GM12874 (cell line): ENCODE data around the gene ZHX3.

Experiments
- TF ChIP-seq, protein P1 (sequence below): IDR thresholded peaks from 2 replicates; pipeline ENCODE4 v1.5.1; 2011; ENCODE audit warnings: low read depth, mild to moderate bottlenecking, control low read depth, low read length, moderate library complexity; ENCODE audit not compliant: insufficient read depth

ZHX3 gene

DNA sequence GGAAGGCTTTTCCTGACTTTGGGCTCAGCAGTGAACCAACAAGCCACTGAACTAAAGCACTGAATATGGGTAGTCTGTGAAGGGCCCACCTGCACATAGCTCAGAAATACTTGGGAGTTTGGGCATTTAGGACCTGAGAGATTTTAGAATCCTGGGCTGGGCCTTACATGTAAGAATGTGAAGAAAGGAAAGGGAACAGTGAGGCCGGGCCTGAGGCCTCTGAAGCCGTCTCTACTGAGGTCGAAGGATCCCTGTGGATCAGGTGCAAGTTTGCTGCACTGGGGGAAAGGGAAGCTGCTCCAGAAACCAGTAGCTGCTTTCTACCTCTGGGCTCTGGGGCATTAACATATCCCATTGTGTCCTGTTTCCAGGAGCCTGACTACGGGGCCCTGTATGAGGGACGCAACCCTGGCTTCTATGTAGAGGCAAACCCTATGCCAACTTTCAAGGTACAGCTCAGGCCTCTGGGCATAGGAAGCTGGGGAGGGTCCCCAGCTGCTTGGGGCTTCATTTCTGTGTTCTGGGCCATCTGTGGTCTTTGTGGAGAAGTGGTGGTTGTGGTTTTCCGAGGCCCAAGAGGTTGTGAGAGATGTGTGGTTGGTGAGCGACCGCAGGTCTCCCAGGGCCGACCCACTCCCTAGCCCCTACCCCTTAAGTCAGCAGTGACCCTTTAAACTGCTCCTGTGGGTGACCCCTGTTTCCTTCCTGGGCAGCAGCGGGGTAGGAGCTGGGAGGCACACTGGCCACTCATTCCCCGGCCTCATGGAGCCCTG lies 149.9 kb downstream of the ZHX3 start:
- TF ChIP-seq, protein P1, sequence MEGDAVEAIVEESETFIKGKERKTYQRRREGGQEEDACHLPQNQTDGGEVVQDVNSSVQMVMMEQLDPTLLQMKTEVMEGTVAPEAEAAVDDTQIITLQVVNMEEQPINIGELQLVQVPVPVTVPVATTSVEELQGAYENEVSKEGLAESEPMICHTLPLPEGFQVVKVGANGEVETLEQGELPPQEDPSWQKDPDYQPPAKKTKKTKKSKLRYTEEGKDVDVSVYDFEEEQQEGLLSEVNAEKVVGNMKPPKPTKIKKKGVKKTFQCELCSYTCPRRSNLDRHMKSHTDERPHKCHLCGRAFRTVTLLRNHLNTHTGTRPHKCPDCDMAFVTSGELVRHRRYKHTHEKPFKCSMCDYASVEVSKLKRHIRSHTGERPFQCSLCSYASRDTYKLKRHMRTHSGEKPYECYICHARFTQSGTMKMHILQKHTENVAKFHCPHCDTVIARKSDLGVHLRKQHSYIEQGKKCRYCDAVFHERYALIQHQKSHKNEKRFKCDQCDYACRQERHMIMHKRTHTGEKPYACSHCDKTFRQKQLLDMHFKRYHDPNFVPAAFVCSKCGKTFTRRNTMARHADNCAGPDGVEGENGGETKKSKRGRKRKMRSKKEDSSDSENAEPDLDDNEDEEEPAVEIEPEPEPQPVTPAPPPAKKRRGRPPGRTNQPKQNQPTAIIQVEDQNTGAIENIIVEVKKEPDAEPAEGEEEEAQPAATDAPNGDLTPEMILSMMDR: no peak

DNA sequence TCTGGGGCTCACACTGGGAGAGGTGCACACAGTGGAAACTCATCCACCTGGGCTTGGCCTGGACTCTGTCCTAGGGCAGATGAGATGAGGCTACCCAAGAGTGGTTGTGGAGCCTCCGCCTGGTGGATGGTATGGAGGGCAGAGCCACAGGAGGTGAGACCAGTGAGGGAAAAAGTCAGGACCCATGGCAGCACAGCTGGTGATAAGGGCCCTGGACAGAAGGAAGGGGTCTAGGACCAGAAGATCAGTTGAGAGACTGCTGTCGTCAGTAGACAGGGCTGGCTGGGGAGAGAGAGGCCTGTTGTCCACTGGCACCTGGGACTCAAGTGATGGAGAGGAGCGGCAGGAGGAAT lies 150.4 kb downstream of the ZHX3 start:
- TF ChIP-seq, protein P1: no peak

DNA sequence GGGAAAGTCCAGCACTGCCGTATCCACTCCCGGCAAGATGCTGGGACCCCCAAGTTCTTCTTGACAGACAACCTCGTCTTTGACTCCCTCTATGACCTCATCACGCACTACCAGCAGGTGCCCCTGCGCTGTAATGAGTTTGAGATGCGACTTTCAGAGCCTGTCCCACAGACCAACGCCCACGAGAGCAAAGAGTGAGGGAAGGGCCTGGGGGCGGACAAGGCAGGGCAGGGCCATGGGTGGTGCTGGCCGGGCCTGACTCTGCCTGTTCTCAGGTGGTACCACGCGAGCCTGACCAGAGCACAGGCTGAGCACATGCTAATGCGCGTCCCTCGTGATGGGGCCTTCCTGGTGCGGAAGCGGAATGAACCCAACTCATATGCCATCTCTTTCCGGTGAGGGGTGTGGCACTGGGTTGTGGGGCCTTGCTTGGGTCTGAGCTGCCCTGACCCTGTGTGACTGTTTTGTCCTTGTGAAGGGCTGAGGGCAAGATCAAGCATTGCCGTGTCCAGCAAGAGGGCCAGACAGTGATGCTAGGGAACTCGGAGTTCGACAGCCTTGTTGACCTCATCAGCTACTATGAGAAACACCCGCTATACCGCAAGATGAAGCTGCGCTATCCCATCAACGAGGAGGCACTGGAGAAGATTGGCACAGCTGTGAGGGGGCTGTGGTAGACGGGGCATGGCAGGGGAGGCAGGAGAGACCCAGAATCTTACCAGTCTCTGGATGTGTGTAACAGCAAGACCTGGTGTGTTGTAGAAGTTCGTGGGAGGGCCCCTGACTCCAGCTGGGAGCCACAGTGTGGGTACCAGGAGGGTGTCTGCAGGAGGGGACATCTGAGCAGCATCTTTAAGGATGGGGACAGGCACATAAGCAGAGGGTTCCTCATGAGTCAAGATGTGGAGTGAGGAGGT lies 151.1 kb downstream of the ZHX3 start:
- TF ChIP-seq, protein P1: no peak

DNA sequence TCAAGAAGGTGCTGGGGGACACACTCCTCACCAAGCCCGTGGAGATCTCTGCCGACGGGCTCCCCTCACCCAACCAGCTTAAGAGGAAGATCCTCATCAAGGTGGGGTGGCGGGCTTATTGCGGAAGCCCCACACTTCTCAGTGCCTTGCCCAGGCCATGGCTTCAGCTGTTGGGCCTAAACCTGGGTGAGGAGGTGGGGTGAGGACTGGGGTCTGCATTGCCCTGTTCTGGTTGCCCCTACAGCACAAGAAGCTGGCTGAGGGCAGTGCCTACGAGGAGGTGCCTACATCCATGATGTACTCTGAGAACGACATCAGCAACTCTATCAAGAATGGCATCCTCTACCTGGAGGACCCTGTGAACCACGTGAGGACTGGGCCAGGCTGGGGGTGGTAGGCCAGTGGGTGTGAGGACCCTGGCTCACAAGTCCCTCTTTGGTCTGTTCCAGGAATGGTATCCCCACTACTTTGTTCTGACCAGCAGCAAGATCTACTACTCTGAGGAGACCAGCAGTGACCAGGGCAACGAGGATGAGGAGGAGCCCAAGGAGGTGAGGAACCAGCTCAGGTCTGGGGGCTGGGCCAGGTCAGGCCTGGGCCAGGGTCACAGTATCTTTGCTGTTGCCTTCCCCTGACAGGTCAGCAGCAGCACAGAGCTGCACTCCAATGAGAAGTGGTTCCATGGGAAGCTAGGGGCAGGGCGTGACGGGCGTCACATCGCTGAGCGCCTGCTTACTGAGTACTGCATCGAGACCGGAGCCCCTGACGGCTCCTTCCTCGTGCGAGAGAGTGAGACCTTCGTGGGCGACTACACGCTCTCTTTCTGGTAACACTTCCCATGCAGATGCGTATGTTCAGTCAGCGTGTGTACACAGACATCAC lies 152.3 kb downstream of the ZHX3 start:
- TF ChIP-seq, protein P1: no peak

DNA sequence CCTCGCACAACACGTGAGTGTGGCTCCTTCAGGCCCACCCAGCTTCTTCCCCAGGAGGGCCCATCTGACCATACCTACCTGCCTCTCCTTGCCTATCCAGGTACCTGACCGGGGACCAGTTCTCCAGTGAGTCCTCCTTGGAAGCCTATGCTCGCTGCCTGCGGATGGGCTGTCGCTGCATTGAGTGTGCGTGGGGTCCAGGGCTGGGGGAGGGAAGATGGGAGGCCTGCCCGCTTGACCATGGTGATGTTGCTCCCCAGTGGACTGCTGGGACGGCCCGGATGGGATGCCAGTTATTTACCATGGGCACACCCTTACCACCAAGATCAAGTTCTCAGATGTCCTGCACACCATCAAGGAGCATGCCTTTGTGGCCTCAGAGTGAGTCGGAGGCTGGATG lies 153.7 kb downstream of the ZHX3 start:
- TF ChIP-seq, protein P1: no peak

DNA sequence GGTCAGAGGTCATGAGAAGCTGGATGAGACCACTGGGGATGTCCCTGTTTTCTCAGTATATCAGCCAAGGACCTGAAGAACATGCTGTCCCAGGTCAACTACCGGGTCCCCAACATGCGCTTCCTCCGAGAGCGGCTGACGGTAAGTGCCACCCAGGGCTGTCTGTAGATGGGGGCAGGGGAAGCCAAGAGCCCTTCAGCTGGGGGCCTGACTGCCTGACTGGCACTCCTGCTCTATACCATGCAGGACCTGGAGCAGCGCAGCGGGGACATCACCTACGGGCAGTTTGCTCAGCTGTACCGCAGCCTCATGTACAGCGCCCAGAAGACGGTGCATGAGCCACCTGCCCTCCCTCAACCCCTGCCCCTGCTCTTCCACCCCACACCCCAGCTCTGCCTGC lies 155.1 kb downstream of the ZHX3 start:
- TF ChIP-seq, protein P1: no peak

DNA sequence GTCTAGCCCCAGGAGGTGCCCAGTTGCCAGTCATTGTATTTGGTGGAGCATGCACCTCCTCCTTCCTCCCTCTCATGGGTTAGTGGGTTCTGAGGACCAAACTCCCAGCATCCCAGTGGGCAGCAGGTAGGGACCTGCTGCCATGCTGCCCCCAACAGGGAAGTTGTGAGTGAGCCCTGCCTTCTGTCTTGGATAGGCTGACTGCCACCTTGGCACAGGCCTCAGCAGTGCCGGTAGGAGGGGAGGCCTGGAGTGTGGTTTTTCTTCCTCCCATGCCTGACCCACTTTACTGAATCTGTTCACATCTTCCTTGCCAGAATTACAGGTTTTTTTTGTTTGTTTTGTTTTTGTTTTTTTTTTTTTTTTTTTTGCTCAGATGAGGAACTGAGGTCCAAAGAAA lies 155.6 kb downstream of the ZHX3 start:
- TF ChIP-seq, protein P1: no peak
